Measurements from ENCODE around the gene ADORA1.

Gene ADORA1

DNA sequence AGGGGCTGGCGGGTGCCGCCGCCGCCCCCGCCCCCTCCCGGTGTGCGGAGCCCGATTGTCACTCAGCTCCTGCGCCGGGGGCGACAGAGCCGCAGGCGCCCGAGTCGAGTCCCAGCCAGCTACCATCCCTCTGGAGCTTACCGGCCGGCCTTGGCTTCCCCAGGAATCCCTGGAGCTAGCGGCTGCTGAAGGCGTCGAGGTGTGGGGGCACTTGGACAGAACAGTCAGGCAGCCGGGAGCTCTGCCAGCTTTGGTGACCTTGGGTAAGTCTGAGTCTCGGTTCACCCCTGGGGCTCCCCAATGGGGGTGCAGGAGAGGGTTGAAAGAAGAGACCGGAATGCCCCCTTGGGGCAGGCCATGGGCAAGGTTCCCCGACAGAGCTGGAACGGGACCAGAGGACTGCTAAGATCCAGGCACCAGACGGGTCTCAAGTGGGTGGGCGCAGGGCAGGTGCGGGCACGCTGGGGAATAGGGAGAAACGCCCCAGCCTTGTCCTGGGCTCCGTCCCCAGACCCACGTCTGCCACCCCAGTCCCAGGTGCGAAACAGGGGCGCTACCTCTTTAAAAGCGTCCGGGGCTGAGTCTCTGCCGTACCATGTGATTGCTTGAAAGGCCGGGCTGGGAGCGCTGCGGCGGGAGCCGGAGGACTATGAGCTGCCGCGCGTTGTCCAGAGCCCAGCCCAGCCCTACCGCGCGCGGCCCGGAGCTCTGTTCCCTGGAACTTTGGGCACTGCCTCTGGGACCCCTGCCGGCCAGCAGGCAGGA lies at the start of gene ADORA1:
Gene ADORA1, plus strand, starts transcription at position 61 of the 765 bp plus-strand sequence. CDS start 1,116 bp downstream, outside the sequence.
- Histone ChIP-seq H3K36me3 (ENCODE audit: insufficient read depth, low read length) (no peaks in the 10 kb centered on the region), H2AFZ (ENCODE audit: low read length, unreplicated experiment) (peak within 1 kb of the TSS; percentile 6), H3K27ac (ENCODE audit: low read depth, low read length) (no peak within 1 kb of the TSS), H3K4me3 (ENCODE audit: low read depth, low read length) (peak within 1 kb of the TSS; percentile 70), H3K4me1 (ENCODE audit: control insufficient read depth, insufficient read depth, low read length, unreplicated experiment) (peaks cover 34% of the 10 kb centered on the region), H3K27me3 (ENCODE audit: insufficient read depth, low read length) (peaks cover 13% of the 10 kb centered on the region), H3K79me2 (ENCODE audit: control insufficient read depth, insufficient read depth, low read length, unreplicated experiment) (no peaks in the 10 kb centered on the region)

DNA sequence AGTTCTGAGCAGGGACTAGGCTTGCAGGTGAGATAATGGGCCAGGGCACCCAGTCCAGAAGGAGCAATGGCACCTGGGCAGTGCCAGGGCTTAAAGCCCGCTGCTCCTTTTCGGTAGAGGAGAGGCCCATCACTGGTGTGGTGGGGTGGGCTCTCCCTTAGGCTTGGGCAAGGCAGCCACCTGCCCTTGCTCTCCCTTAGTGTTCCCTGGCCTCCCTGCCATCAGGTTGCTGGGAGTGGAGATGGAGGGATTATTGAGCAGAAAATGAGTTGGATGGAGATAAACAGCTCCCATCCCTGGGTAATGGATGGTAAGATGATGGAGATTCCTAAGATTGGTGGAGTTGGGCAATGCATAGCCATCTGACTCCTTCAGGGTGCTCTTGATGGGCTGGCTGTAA lies 49.6 kb upstream of the ADORA1 start:
- Histone ChIP-seq H3K4me1 (ENCODE audit: control insufficient read depth, insufficient read depth, low read length, unreplicated experiment) (no peaks in the 10 kb centered on the region), H3K4me3 (ENCODE audit: low read depth, low read length) (no peak overlapping the region), H2AFZ (ENCODE audit: low read length, unreplicated experiment) (no peak overlapping the region), H3K27me3 (ENCODE audit: insufficient read depth, low read length) (no peaks in the 10 kb centered on the region), H3K27ac (ENCODE audit: low read depth, low read length) (no peak overlapping the region), H3K79me2 (ENCODE audit: control insufficient read depth, insufficient read depth, low read length, unreplicated experiment) (no peaks in the 10 kb centered on the region), H3K36me3 (ENCODE audit: insufficient read depth, low read length) (no peaks in the 10 kb centered on the region)

DNA sequence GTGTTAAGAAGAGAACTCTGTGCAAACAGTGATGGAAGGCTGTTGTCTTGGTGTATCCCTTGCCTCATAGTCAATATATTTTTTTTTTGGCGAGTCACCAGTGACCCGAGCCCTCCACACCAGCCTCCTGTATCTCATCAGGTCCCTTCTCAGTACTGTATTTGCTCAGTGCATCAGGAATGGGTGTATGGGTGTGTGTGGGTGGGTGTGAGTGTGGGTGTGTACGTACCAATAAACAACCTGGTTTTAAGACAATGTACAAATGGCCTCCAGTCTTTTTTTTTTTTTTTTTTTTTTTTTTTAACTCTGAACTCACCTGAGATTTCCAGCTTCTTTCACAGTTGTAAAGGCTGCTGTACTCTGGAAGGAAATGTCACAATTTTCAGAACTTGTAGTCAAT lies 49.0 kb upstream of the ADORA1 start:
- no peaks in the 10 kb centered on the region for H3K27me3 ChIP-seq (ENCODE audit: insufficient read depth, low read length)

DNA sequence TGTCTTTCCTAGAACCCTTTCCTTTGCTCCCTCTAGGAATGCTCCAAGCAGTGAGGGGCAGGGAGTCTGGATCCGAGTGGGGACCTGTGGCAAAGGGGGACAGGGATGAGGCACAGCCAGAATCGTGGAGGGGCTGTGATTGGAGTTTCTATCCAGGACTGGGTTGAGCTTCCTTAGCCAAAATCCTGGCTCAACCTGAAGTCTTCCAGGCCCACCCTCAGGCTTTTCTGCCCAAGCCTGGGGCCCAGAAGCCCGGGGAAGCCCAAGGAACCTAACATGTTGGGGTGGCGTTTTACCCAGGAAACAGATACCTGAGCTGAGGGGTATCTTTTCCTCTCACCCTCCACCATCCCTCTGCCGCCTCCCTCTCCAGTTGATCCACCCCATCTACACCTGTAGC lies 47.1 kb upstream of the ADORA1 start:
- H2AFZ ChIP-seq (ENCODE audit: low read length, unreplicated experiment) = no peak overlapping the region

More for the DNA sequence above, 49.0 kb upstream of the ADORA1 start:
- H3K4me1 ChIP-seq (ENCODE audit: control insufficient read depth, insufficient read depth, low read length, unreplicated experiment) = no peaks in the 10 kb centered on the region
- H3K79me2 ChIP-seq (ENCODE audit: control insufficient read depth, insufficient read depth, low read length, unreplicated experiment) = no peaks in the 10 kb centered on the region
- H3K27ac ChIP-seq (ENCODE audit: low read depth, low read length) = no peak overlapping the region
- no peaks in the 10 kb centered on the region for H3K36me3 ChIP-seq (ENCODE audit: insufficient read depth, low read length)
- H3K4me3 ChIP-seq (ENCODE audit: low read depth, low read length) = no peak overlapping the region
- no peak overlapping the region for H2AFZ ChIP-seq (ENCODE audit: low read length, unreplicated experiment)

DNA sequence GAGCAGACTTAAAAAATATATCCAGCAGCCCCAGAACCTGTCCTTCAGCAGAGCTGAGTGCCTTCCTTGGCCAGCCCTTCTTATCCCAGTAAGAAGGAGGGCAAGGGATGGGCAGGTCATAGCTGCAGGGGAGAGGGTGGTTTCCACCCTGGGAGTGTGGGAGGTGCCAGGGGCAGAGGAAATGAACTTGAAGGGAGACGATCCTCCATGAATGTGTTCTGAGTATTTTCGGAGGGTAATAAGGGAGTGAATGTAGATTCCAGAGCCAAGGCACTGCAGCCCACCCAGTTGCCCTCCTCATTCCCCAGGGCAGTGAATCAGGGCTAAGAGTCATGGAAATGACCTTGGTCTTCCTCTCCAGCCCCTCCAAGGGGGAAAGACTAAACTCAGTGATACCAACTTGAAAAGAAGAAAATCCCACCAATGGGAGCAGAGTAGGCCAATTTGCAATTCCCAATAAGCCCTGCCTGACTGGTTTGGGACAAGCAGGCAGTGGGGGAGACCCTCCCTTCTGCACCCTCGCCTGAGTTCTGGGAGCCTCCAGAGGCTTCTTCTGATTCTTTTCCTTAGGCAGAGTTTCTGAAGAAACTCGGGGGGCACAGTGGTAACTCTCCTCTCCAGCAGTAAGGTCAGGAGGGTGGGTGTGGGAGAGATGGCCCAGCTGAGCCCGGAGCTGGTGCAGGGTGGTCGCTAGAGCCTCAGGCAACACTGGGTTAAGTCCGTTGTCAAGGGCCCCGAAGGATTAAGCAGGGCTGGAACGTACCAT lies 45.9 kb upstream of the ADORA1 start:
- no peaks in the 10 kb centered on the region for H3K27me3 ChIP-seq (ENCODE audit: insufficient read depth, low read length)
- H3K4me1 ChIP-seq (ENCODE audit: control insufficient read depth, insufficient read depth, low read length, unreplicated experiment) = no peaks in the 10 kb centered on the region
- H3K36me3 ChIP-seq (ENCODE audit: insufficient read depth, low read length) = no peaks in the 10 kb centered on the region
- no peaks in the 10 kb centered on the region for H3K79me2 ChIP-seq (ENCODE audit: control insufficient read depth, insufficient read depth, low read length, unreplicated experiment)
- H3K4me3 ChIP-seq (ENCODE audit: low read depth, low read length) = no peak overlapping the region
- H3K27ac ChIP-seq (ENCODE audit: low read depth, low read length) = no peak overlapping the region
- H2AFZ ChIP-seq (ENCODE audit: low read length, unreplicated experiment) = no peak overlapping the region

More for the DNA sequence above, 47.1 kb upstream of the ADORA1 start:
- H3K36me3 ChIP-seq (ENCODE audit: insufficient read depth, low read length) = no peaks in the 10 kb centered on the region
- H3K79me2 ChIP-seq (ENCODE audit: control insufficient read depth, insufficient read depth, low read length, unreplicated experiment) = no peaks in the 10 kb centered on the region
- H3K27ac ChIP-seq (ENCODE audit: low read depth, low read length) = no peak overlapping the region
- no peaks in the 10 kb centered on the region for H3K27me3 ChIP-seq (ENCODE audit: insufficient read depth, low read length)
- no peaks in the 10 kb centered on the region for H3K4me1 ChIP-seq (ENCODE audit: control insufficient read depth, insufficient read depth, low read length, unreplicated experiment)
- no peak overlapping the region for H3K4me3 ChIP-seq (ENCODE audit: low read depth, low read length)

DNA sequence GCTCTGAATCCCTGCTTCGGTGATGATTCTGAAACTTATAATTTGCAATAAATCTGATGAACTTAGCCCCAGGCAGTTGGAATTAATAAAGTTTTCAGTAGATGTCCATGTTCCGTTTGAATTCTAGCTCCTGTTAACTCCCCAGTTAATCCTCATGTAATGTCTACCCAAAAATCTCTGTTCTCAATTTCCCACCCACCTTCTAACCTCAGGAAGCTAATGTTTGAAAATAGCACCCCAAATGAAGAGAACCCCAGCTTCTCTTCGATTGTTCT lies 45.4 kb upstream of the ADORA1 start:
- no peaks in the 10 kb centered on the region for H3K36me3 ChIP-seq (ENCODE audit: insufficient read depth, low read length)
- no peak overlapping the region for H3K27ac ChIP-seq (ENCODE audit: low read depth, low read length)
- H3K4me3 ChIP-seq (ENCODE audit: low read depth, low read length) = no peak overlapping the region
- H3K27me3 ChIP-seq (ENCODE audit: insufficient read depth, low read length) = 0 out of 2 replicates have a peak, but pooled peaks cover 4% of the 10 kb centered on the region
- no peaks in the 10 kb centered on the region for H3K4me1 ChIP-seq (ENCODE audit: control insufficient read depth, insufficient read depth, low read length, unreplicated experiment)
- no peaks in the 10 kb centered on the region for H3K79me2 ChIP-seq (ENCODE audit: control insufficient read depth, insufficient read depth, low read length, unreplicated experiment)
- H2AFZ ChIP-seq (ENCODE audit: low read length, unreplicated experiment) = no peak overlapping the region

DNA sequence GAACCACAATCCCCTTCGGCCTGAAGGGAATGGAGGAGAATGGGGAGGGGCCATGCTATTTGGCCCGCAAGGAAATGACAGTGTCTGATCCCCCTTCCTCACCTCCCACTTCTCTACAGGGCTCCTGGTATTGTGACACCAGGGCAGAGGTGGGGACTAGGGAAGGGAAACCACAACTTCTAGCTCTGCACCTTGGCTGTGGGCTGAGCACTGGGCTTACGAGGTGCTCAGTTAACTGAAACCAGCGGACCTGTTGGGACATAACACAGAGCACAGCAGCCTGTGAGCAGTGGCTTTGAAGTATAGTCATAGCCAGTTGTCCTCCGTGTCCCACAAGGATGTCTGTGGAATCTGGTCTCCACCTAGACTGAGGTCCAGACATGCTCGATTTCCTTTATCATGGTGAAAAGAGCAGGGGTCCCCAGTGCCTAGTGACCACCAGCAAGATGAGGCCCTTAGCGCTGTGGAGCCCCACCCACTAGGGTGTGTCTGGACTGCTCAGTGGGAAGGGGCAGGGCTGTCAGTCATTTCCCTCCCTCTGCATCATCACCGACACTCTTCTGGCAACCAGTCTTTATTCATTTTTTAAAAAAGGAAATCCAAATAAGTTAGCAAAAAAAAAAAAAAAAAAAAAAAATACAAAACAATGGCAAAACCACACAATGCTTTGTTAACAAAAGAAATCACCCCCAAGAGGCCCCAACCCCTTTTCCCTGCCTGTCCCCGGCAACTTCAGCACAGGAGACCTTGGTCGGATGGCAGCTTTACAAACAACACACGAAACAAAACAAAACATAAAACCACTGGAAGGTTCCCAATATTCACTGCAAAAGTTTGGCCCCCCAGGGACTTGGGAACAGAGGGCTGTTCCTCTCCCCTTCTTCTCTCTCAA lies 44.7 kb upstream of the ADORA1 start:
- H3K27ac ChIP-seq (ENCODE audit: low read depth, low read length) = no peak overlapping the region
- no peaks in the 10 kb centered on the region for H3K79me2 ChIP-seq (ENCODE audit: control insufficient read depth, insufficient read depth, low read length, unreplicated experiment)
- no peaks in the 10 kb centered on the region for H3K36me3 ChIP-seq (ENCODE audit: insufficient read depth, low read length)
- H3K4me3 ChIP-seq (ENCODE audit: low read depth, low read length) = no peak overlapping the region
- H2AFZ ChIP-seq (ENCODE audit: low read length, unreplicated experiment) = no peak overlapping the region
- H3K27me3 ChIP-seq (ENCODE audit: insufficient read depth, low read length) = 0 out of 2 replicates have a peak, but pooled peaks cover 7% of the 10 kb centered on the region
- no peaks in the 10 kb centered on the region for H3K4me1 ChIP-seq (ENCODE audit: control insufficient read depth, insufficient read depth, low read length, unreplicated experiment)

DNA sequence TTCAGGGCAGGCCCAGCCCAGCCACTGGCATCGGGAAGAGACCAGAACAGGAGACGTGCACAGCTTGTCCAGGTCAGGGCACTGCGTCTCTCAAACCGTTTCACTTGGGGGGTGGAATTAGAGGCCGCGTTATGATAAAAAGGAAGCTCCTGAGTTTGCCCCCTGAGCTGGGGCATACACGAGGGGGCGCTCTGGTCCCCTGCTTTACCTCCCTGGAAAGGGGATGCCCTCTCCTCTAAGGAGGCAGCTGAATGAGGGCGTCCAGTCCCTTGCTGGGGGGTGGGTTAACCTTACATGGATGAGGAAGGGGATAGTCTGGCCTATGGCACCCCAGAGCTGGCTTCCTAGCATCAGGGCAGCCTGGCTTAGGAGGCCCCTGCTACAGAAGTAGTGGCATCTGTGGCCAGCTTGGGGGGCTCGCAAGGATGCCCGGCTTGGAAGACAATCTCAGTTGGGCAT lies 44.0 kb upstream of the ADORA1 start:
- Histone ChIP-seq H3K4me3 (ENCODE audit: low read depth, low read length) (no peak overlapping the region), H3K27me3 (ENCODE audit: insufficient read depth, low read length) (0 out of 2 replicates have a peak, but pooled peaks cover 10% of the 10 kb centered on the region), H3K79me2 (ENCODE audit: control insufficient read depth, insufficient read depth, low read length, unreplicated experiment) (no peaks in the 10 kb centered on the region), H2AFZ (ENCODE audit: low read length, unreplicated experiment) (no peak overlapping the region), H3K36me3 (ENCODE audit: insufficient read depth, low read length) (no peaks in the 10 kb centered on the region), H3K4me1 (ENCODE audit: control insufficient read depth, insufficient read depth, low read length, unreplicated experiment) (no peaks in the 10 kb centered on the region), H3K27ac (ENCODE audit: low read depth, low read length) (no peak overlapping the region)

DNA sequence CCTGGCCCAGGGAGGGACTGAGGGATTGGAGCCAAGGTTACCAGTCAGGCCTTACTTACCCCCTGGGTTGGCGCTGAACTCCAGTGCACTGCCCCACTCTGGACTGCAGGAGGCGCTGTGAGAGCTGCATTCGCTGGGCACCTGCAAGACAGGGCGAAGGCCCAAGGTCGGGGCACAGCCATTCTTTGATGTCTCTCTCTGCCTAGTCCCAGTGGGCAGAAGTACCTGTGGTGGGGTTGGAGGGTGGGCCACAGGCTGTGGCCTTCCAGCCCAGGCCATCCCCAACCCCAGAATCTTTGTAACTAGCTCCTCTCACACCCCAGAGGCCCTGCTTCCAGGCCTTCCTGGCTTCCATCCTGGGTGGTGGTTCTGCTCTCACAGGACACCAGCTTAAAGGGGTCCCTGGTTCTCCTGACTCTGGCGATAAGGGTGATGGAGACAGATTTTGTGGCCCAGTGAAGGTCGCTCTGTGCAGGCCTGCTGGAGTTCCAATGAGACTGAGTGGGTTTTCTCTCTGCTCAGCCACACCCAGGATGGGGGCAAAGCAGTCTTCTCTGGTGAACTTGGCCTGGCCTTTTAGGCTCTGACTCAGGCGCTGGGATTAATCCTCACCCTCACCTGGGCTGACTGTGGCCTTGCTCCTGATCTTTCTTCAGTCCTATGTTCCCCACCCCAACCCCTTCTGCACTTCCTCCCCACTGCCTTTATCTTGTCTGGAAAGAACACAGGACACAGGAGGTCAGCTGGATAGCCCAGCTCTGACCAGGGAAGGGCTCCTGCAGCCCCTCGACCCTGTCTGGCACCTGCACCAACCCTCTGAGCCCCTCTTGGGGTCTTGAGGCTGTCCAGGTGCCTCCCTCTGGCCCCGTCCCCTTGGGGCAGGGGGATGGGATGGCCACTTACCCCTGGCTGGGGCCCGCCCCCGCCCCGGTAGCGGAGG lies 42.7 kb upstream of the ADORA1 start:
- Histone ChIP-seq H3K4me1 (ENCODE audit: control insufficient read depth, insufficient read depth, low read length, unreplicated experiment) (no peaks in the 10 kb centered on the region), H3K4me3 (ENCODE audit: low read depth, low read length) (no peak overlapping the region), H2AFZ (ENCODE audit: low read length, unreplicated experiment) (no peak overlapping the region), H3K27me3 (ENCODE audit: insufficient read depth, low read length) (peaks cover 23% of the 10 kb centered on the region), H3K36me3 (ENCODE audit: insufficient read depth, low read length) (no peaks in the 10 kb centered on the region), H3K79me2 (ENCODE audit: control insufficient read depth, insufficient read depth, low read length, unreplicated experiment) (no peaks in the 10 kb centered on the region), H3K27ac (ENCODE audit: low read depth, low read length) (no peak overlapping the region)
